GM19035 (cell line): Measurements from ENCODE around the gene CCDC197.

Experiments used
- ATAC-seq: cut with Tn5 transposase; IDR thresholded peaks from one replicate; pipeline ENCODE4 v1.9.1; 2021; ENCODE audit not compliant: unreplicated experiment

Gene CCDC197

DNA sequence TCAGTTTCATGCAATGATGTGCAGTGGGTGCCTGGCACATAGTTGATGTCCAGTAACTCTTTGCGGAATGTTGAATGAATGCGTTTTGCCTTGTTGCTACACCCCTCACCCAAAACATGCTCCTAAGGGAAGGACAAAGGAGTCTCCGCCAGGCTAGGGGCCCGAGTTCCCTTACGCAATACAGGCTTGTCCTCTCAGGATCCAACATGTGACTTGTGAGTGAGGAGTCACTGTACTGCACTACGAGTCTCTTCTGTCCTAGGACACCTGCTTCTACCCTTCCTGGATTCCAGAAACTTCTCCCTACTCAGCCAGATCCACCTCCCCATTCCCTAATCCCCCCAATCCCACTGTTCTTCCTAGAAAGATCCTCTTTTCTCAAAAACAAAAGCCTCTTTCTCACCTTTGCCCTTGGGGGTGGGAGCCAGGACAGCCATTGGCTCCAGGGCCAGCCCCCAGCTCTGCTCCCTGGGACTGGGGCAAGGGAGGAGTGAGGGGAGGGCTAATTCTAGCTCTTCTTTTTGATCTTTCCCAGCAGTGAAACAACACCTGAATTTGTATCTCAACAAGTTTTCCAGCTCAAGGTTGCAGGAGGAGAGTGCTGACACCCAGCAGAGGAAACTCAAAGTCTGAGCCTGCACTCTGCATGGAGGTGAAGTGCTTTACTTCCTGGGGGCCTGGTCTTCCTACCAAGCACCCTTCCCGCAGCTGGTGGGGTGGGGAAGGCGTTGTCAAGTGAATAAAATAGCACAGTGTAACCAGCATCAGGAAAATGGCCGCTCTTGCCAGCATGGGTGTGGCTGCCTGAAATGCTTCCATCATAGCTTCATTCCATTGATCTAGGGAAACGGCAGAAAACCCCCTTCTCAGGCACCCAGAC lies 25.7 kb downstream of the CCDC197 start:
- no peak for ATAC-seq

GRCh38 chr14:94024549-94024948 lies 27.4 kb downstream of the CCDC197 start:
- no peak for ATAC-seq

DNA sequence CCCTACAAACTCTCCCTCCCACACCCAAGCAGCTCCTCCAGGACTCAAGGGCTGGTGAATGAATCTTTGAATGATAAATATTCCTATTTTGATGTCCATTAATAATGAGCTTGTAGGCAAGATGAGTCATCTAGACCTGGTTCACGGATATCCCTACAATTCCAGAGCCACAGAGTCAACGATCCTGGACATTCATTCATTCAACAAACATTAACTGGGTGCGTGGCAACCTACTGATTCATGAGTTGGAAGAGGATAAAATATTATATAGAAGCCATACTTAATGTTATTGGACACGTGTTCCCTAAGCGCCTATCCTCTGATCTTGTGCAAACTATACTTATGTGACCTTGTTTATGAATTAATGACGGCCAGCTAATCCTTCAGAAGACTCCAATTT lies 28.6 kb downstream of the CCDC197 start:
- no peak for ATAC-seq

DNA sequence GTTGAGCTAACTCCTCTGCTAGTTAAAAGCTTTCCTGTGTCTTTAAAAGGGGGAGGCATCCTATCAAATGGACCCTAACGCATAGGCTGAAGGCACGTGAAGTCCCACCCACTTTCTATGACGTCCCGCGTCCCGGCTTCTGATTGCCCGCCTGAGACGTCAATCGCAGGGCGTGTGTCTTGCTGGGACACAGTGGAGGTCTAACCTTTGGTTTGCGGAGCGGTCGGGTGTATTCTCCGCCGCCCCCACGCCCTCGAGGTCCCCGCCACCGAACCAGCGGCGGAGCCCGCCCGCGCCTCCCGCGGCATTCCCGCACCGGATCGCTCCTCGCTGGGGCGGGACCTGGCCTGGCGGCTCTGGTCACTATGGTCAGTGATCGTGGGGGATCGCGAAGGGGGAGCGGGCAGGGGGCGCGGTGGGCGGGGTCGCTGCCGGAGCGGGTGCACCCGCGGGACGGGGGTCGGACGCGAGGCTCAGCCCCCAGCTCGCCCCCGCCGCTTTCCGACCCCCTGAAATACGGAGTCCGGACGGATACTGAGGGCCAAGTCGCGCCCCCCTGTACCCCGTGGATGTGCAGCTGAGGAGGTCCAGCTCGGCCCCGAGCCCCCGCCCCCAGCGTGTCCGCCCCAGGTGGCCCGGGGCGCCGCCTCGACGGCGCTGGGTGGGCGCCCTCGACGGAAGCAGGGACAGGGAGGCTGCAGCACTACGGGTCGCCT lies 29.2 kb downstream of the CCDC197 start, which contains the start of gene OTUB2:
TSS of gene OTUB2 (plus strand) at position 168 of the 716 bp plus-strand sequence. CDS start at position 366, 198 bp downstream.
- ATAC-seq = peak; percentile 99

- no peak for ATAC-seq
These were observed 29.9 kb downstream of the CCDC197 start for GRCh38 chr14:94026889-94027469.

DNA sequence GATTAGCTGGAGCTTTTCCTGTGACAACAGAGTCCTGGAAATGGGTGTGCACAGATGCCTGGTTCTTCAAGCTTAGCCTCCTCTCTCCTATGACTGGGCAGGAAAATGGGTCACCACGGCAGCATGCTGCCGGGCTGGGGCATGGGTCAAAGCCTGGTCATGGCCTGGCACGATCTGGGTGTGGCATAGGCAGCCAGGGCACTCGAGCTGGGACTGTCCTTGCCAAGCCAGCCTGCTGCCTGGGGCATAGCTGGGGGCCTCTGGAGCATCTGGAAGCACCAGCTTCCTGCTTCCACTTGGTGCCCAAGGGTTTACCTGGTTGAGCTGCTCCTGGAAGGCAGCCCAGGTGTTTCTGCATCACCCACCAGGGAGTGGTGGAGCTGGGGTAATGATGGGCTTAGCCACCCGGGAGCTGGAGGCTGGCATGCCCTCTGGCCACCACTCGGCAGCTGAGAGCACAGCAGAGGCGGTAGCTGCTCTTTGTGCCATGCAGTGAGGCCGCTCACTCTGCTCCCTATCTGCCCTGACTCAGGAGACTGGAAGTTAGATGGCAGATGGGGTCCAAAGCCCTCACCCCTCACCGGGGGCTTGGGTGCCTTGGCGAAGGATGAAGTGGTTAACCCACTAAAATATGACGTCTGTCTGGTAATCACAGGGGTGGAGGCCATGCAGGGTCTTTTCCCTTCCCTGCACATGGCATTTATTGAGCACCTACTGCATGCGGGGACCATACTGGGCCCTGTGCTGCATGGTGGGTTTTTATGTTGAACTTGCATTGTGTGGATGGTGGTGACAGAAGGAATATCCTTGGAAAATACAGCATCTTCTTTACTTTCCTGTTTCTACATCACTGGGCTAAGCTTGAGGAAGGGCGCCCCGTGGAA lies 30.7 kb downstream of the CCDC197 start:
- no peak for ATAC-seq

GRCh38 chr14:94028450-94028826 lies 31.3 kb downstream of the CCDC197 start:
- no peak for ATAC-seq

DNA sequence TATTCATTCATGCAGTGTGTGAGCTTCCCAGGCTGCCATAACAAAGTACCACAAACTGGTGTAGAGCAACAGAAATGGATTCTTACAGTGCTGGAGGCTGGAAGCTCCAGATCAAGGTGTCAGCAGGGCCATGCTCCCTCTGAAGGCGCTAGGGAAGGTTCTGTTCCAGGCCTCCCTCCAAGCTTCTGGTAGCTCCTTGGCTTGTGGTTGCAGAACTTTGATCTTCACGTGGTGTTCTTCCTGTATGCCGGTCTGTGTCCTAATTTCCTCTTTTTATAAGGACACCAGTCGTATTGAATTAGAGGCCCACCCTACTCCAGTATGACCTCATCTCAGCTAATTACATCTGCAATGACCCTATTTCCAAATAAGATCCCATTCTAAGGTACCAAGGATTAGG lies 32.2 kb downstream of the CCDC197 start:
- ATAC-seq = no peak

DNA sequence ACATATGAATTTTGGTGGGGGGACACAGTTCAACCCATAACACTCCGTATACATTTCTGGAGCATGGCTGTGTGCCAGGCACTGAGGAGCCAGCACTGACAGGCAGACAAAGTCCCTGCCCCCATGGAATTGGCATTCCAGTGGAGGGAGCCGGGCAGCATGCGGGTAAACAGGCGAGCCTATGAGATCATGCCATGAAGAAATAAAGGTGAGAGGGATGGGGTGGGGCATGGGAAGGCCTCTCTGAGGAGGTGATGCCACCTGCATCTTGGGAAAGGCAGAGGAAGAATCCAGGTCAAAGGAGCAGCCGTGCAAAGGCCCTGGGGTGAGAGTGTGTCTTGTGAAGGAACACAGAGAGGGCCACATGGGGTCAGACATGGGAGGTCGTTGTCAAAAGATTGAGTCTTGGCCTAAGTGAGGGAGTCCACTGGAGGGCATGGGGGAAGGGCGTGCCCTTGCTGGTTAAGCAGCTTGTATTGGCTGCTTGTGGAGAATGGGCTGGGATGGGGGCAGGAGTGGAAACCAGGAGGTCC lies 32.6 kb downstream of the CCDC197 start:
- no peak for ATAC-seq

GRCh38 chr14:94030571-94030970 lies 33.5 kb downstream of the CCDC197 start:
- ATAC-seq = no peak

GRCh38 chr14:94031161-94031882 lies 34.2 kb downstream of the CCDC197 start:
- no peak for ATAC-seq

GRCh38 chr14:94031883-94032279 lies 34.8 kb downstream of the CCDC197 start:
- no peak for ATAC-seq

GRCh38 chr14:94034886-94035285 lies 37.8 kb downstream of the CCDC197 start:
- ATAC-seq = no peak

- peak; percentile 96 for ATAC-seq
These were observed 39.4 kb downstream of the CCDC197 start for GRCh38 chr14:94036313-94037167.

DNA sequence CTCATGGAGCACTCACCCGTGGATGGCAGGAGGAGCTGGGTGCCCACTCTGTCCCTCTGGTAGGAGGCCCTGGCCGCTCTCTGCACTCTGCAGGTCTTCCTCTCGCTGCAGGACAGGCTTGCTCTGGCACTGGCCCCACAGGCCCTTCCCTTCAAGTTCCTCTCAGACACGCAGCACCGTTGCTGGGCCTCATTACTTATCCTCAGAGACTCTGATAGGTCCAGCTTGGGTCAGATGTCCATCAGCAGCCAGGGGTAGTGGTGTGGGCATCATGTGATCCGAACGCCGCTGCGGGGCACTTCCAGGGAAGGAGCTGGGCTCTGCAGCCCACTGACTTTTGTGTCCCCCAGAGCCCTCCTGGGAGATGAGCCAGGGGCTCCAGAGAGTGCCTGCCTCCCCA lies 40.9 kb downstream of the CCDC197 start:
- no peak for ATAC-seq

DNA sequence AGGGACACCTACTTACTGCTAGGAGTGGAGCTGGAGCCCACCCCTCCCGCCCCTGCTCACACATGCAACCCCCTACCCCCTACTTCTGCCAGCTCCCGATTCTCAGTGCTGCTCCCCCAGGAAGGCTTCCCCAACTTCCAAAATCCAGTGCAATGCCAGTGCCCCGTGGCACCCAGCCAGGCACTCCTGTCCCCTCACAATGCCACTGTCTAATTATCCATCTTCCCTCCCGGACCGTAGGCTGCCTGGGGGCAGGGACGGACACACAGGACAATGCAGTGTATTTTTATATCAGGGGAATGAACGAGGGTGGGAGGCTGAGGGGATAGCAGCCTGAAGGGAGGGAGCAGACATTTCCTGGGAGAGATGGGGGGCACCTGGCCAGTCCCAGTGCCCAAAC lies 41.4 kb downstream of the CCDC197 start:
- no peak for ATAC-seq

DNA sequence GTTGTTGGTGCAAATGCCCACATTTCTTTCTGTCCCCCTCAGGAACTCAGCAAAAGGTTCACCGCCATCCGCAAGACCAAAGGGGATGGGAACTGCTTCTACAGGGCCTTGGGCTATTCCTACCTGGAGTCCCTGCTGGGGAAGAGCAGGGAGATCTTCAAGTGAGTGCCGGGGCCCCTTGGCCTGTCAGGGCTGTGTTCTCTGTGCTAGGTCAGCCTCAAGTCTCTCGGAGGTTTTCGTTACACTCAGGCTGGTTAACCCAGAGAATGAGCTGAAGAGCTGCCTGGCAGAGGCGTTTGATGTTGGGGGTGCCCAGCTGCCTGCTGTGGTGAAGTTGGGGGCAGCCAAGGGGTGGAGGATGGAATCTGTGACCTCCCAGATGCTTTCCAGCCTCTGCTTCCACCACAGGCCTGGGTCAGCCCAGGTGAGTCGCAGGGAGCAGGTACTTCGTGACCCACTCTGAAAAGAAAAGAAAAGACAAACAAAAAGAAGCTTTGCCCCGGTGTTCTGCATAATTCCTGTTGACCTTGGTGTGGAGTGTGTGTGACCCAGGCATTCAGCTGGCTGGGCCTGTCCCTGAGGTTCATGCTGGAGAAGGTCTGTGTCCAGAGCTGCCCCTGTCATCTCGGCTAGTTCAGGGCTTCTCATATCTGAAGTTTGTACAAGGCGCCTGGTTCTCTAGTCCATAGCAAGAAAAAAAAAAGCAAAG lies 42.0 kb downstream of the CCDC197 start:
- ATAC-seq = no peak

DNA sequence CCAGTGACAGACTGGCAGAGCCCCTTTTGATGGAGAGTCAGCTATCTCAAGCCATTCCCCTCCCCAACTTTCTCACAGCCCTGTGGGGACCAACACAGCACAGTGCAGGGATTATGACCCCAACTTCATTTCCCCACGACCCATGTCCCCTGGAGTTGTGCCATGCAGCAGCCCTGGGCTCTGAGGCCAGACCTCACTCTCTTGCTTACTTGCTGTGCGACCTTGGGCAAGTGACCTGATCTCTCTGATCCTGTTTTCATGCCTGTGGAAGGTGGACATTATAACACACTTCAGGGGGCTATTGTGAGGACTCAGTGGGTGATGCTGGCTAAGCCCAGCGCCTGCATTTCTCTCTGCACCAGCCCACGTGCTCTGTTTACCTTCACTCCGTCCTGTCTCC lies 43.1 kb downstream of the CCDC197 start:
- no peak for ATAC-seq
